Esophagus squamous epithelium (tissue), 4 donors: Measurements from ENCODE around the gene OR52B4.

Source experiments
- CTCF ChIP-seq, 6 experiments: fragments of 450-650 bp in 4 of 6; fragments of 200-600 bp in 2 of 6; sonication (generic) in 2 of 6; IDR thresholded peaks; one replicate each; pipeline ENCODE4 v1.5.1; 2016 to 2019; ENCODE audit warnings: antibody characterized with exemption in 6 of 6, mild to moderate bottlenecking in 4 of 6, moderate library complexity in 4 of 6
- POLR2A ChIP-seq, 4 donors: fragments of 450-650 bp; IDR thresholded peaks; one replicate each; pipeline ENCODE4 v1.6.1; 2017; ENCODE audit warnings: antibody characterized with exemption in 4 of 4, mild to moderate bottlenecking in 4 of 4, moderate library complexity in 3 of 4

- TF ChIP-seq CTCF (IDR thresholded peaks at IDR 0.05) (no peak), POLR2A (IDR thresholded peaks at IDR 0.05) (no peak)
Measured at GRCh38 chr11:4416816-4417215, 48.6 kb upstream of the OR52B4 start.
